ENCODE results near the gene MAGEB18. TPM values are rescaled to one million over a fixed set of nuclear protein-coding genes. Genes with fewer than 3 reads are reported as not detected.
A peak's percentile ranks its signal among the peaks of the same experiment; 100 is the strongest.

The MAGEB18 gene
- not detected for polyA plus RNA-seq (2013, experiment 1 of 2; ENCODE audit: insufficient read length)
- polyA plus RNA-seq (2013, experiment 2 of 2; ENCODE audit: insufficient read length), result not detected

- no peak for DNase-seq
These were observed at the start of gene MAGEB18 for GRCh38 chrX:26138274-26138673. TSS of gene MAGEB18 (plus strand) at chrX:26138343. CDS start at chrX:26138986, 643 bp downstream.

- peak; percentile 1 for DNase-seq
These were observed 37.7 kb upstream of the MAGEB18 start for GRCh38 chrX:26100421-26100920.

GRCh38 chrX:26109142-26109541 is 29.0 kb upstream of the MAGEB18 start:
- DNase-seq, result no peak

DNA sequence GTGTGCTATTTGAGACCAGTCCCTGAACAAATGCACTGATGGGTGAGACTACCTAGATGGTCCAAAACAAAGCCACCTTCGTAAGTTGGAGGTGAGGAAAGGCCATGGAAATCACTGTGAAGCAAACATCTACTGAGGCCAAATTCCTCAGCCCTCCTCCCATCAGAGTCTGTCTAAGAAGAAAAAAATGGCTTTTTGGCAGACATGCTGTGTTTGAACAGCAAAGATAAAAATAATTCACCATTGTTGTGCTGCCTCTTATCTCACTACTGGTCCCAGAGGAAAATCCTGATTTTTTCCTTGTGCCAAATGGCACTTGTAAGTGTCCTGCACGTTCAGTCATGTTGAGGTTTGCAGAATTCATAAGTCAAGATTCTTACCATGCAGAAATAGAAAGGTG is 7.9 kb downstream of the MAGEB18 start:
- DNase-seq, result no peak

GRCh38 chrX:26160301-26160700 is 22.2 kb downstream of the MAGEB18 start, which contains the start of gene MAGEB6B:
TSS of gene MAGEB6B (plus strand) at chrX:26160601. CDS start at chrX:26160601, 0 bp downstream.
- DNase-seq, result no peak
